Astrocyte of the cerebellum (primary cell): ENCODE results near the gene ETNK2.

Experiments
- DNase-seq: peaks from one replicate; pipeline ENCODE4 v3.0.0-alpha.2; 2011; ENCODE audit warnings: low read depth
- H3K4me3 ChIP-seq: 2 replicates; pipeline ENCODE4 v1.5.1; 2011; ENCODE audit warnings: mild to moderate bottlenecking, low read depth, low read length, moderate library complexity
- CTCF ChIP-seq: IDR thresholded peaks from 2 replicates; pipeline ENCODE4 v1.5.1; 2012; ENCODE audit warnings: low read length, low read depth, moderate library complexity, mild to moderate bottlenecking; ENCODE audit errors: missing control alignments
- in situ Hi-C: cut with HindIII; loops from 2 replicates; pipeline ENCODE4 v1.10.0; 2017; ENCODE audit warnings: low sequenced_read_pairs

The ETNK2 gene

DNA sequence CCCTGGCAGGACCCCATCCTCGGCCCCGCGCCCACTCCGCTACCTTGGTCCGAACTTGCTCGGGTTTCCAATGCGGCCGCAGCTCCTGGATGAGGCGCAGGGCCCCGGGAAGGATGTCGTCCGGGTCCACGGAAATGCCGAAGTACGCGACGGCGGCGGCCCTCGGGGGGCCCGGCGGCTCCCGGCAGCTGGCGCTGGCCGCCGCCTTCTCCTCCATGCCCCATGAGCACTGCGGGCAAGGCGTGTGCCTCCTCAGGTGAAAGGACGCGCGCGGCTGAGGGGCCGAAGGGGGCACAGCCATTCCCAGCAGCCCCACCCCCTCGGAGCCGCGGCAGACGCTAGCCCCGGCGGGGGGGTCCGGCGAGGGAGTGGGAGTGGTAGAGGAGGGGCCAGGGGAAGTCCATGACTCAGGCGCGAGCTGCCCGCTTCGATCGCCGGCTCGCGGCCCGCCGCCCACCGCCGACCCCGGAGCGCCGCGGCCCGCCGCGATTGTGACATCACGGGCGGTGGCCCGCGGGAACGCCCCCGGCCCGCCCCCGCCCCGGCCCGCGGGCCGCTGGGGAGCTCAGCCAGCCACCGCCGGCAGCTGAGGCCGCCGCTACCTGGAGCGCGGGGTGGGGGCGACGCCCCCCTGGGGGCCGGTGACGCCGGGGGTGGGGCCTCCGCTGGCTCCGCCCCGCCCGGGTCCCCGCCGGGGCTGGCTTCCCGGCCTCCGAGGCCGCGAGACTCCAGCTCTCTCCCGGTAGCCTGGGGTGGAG, at the start of gene ETNK2:
Gene ETNK2, minus strand, starts transcription at position 493 of the 758 bp plus-strand sequence. Its CDS starts 192 bp downstream, at position 301.
- in situ Hi-C loops, result no loop called here
- peak within 1 kb of the TSS; percentile 64 for H3K4me3 ChIP-seq
- no peak for TF ChIP-seq CTCF
- DNase-seq, result no peak

DNA sequence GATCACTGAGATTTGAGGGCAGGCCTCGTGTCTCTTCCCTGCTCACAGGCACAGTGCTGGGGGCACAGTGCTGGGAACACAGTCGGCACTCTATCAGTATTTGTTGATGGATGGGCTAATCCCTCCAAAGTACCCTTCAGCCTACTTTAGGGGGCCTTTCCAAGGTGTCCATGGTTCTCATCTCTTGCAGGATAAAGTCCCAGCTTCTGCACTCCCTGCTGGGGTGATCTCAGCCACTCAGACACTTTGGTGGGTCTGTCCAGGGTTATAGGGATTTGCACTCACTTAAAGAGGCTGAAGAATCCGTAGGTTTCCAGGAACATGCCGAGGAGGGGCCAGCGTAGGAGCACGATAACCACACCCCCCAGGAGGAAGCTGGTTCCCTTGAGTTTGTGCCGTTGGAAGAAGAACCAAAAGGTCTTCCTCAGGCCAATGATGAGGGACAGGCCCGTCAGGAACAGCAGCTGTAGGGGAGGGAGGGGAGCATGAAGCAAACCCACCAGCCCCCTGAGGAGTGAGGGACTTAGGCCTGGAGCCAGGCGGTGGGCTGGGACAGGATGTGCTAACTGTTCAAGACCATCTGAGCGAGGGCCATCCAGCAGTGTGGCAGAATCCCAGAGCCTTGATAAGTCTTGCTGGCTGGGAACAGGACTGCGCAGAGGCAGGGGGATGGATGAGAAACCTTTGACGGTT, 49.6 kb upstream of the ETNK2 start:
- TF ChIP-seq CTCF, result no peak
- no peak overlapping the region for H3K4me3 ChIP-seq
- no peak for DNase-seq
- in situ Hi-C loops, result no loop called here

DNA sequence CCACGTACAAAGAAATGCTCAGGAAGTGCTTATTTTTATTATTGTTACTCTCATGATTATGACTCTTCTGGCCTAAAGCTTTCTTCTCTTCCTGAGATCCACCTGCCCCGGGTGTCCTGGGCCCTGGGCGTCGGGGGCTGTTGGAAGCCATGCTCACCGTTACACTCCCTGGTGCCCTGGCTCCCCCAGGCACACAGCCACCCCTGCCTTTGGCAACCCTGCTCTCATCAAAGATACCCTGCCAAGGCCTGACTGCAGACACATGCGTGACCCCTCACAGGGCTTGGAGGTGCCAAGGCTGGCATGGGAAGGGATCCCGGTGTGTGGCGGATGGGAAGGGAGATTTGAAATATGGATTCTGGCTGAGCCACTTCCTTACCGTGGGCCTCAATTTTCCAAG, 47.7 kb upstream of the ETNK2 start:
- no peak for DNase-seq
- in situ Hi-C loops, result no loop called here
- no peak overlapping the region for H3K4me3 ChIP-seq
- no peak for TF ChIP-seq CTCF

- no peak for DNase-seq
- TF ChIP-seq CTCF, result no peak
- in situ Hi-C loops, result no loop called here
- H3K4me3 ChIP-seq, result no peak overlapping the region
These were observed 46.8 kb upstream of the ETNK2 start for GRCh38 chr1:204198348-204199340.

DNA sequence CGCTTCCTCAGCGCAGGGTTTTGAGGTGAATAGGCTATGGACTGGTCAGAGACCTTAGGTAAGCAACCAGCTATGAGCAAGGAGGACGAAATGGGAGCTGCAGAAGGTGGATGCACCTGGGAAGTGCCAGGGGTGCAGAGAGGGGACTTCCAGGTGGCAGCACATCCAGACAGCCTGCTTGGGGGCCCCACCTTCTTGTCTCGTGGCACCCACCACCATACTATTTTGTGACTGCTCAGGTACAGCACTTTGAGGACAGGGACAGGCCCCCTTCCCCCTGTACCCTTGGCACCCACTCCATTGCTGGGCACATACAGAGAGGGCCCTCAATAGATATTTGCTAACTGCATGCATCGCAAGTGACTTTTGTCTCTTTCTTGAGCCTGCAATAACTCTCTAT, 45.2 kb upstream of the ETNK2 start:
- no peak overlapping the region for H3K4me3 ChIP-seq
- DNase-seq, result no peak
- no peak for TF ChIP-seq CTCF
- in situ Hi-C loops, result no loop called here

DNA sequence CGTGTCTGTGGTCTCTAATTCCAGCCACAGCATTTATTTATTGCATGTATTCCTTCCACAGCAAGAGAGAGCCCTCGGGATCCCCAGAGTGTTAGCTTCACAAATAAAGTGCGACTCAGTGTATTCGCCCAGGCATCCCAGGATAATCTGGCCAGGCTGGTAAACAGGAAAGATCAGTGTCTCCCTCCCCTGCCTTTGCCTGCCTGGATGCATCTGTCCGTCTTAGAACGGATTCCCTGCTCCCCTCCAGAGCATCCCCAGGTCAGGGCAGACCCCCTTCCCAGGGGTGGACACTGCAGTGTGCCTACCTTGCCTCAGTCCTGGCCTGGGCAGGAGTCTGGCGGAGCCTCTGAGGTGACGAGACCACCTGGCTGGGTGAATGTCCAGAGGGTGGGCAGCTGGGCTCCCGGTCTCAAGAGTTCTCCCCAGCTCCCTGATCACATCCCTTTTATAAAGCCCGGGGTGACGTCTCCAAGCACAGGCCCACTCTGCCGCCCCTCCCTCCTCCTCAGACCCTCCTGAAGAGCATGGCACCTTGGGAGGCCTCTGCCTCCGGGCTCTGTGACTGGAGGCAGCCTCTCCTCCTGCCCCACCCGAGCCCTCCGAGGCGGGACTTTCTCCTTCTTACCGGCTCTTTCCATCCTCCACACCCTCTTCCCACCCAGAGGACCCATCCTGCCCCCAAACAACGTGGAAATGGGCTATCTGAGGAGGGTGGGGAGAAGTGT, 44.4 kb upstream of the ETNK2 start, which contains the start of gene KISS1:
Gene KISS1, minus strand, starts transcription at position 424 of the 728 bp plus-strand sequence. CDS start 3,615 bp downstream, outside the sequence.
- no peak for TF ChIP-seq CTCF
- DNase-seq, result no peak
- in situ Hi-C loops, result no loop called here
- no peak within 1 kb of the TSS for H3K4me3 ChIP-seq
